Testis (tissue), 3 donors: ENCODE data around the gene ATXN7. TPM values are rescaled to one million over a fixed set of nuclear protein-coding genes. Genes with fewer than 3 reads are reported as not detected.
A peak's percentile ranks its signal among the peaks of the same experiment; 100 is the strongest.

ENCODE experiments used
- DNase-seq: peaks from one replicate; pipeline ENCODE4 v3.0.0-alpha.2; 2019
- H3K27ac ChIP-seq, 2 donors: fragments of 200-600 bp; sonication (generic); one replicate each; pipeline ENCODE4 v1.5.1; 2019
- H3K27me3 ChIP-seq: fragments of 200-600 bp; sonication (generic); one replicate; pipeline ENCODE4 v1.5.1; 2019
- H3K36me3 ChIP-seq: fragments of 200-600 bp; sonication (generic); one replicate; pipeline ENCODE4 v1.5.1; 2017; ENCODE audit warnings: low read depth; ENCODE audit errors: missing control alignments
- H3K4me1 ChIP-seq: fragments of 200-600 bp; sonication (generic); one replicate; pipeline ENCODE4 v1.5.1; 2019
- H3K4me3 ChIP-seq, 2 donors: fragments of 200-600 bp; sonication (generic); one replicate each; pipeline ENCODE4 v1.5.1; 2017 to 2019
- H3K9me3 ChIP-seq: fragments of 200-600 bp; sonication (generic); one replicate; pipeline ENCODE4 v1.5.1; 2017
- POLR2A ChIP-seq: fragments of 450-650 bp; IDR thresholded peaks from one replicate; pipeline ENCODE4 v1.6.1; 2017; ENCODE audit warnings: antibody characterized with exemption, mild to moderate bottlenecking, moderate library complexity
- WGBS, 2 donors: methylation state at CpG; one replicate each; pipeline ENCODE4 v1.1.5; 2018; 5-methylcytosine and 5-hydroxymethylcytosine counted together
- intact Hi-C: fragments of 100-400 bp; cut with DNase I; formaldehyde crosslinking; loops from one replicate; pipeline ENCODE4 v1.15.1; 2023; ENCODE audit warnings: low total_unique reads
- polyA plus RNA-seq: library from polyadenylated mRNA; stranded (reverse); fragments of 350-450 nt; fragmentation: Illumina TruSeq; extraction: RNeasy Lipid Tissue Mini Kit (QIAGEN cat#74804); gene quantifications from one replicate; pipeline ENCODE4 v1.2.3, GENCODE V29; 2014; ENCODE audit warnings: low read depth, low replicate concordance; ENCODE audit not compliant: insufficient read depth
- total RNA-seq, 2 donors: library from RNA; depleted of rRNA; stranded (reverse); fragments of >200 nt; gene quantifications; one replicate each; pipeline ENCODE4 v1.2.3, GENCODE V29; 2016
- TF ChIP-seq, protein P1 (sequence below), 3 experiments: fragments of 450-650 bp in 2 of 3; fragments of 200-600 bp in 1 of 3; sonication (generic) in 1 of 3; IDR thresholded peaks; one replicate each; pipeline ENCODE4 v1.5.1; 2016 to 2019; ENCODE audit warnings: antibody characterized with exemption in 3 of 3, mild to moderate bottlenecking in 2 of 3, moderate library complexity in 1 of 3

Gene ATXN7
- total and polyA plus RNA-seq, 3 donors from 2014 or later: 30.9 to 47.6 (median 46.0) TPM

DNA sequence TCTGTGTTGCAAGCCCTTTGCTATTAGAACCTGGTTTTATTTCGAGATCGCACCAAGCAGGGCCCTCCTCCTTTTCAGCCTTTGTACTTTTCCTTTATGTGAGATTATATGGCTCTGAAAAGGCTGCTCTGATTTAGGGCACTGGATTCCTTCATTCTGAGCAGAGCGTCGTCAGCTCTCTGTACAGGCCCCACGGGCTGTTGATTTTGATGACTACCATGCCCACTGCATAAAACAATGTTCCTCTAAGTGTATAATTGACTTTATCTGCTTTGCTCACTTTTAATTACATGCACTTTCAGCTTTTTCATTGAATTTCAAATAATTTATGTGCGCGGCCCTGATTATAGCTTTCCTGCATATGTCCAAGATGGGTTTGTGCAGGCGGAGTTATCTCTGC, 164.0 kb downstream of the ATXN7 start:
- Histone ChIP-seq H3K36me3 (no peaks in the 10 kb centered on the region), H3K4me1 (peaks cover 4% of the 10 kb centered on the region), H3K27me3 (no peaks in the 10 kb centered on the region), H3K4me3 (no peak overlapping the region), H3K27ac (no peak overlapping the region), H3K9me3 (no peaks in the 10 kb centered on the region)
- intact Hi-C loops: no loop called here
- DNase-seq: no peak
- TF ChIP-seq POLR2A: no peak
- TF ChIP-seq, protein P1, sequence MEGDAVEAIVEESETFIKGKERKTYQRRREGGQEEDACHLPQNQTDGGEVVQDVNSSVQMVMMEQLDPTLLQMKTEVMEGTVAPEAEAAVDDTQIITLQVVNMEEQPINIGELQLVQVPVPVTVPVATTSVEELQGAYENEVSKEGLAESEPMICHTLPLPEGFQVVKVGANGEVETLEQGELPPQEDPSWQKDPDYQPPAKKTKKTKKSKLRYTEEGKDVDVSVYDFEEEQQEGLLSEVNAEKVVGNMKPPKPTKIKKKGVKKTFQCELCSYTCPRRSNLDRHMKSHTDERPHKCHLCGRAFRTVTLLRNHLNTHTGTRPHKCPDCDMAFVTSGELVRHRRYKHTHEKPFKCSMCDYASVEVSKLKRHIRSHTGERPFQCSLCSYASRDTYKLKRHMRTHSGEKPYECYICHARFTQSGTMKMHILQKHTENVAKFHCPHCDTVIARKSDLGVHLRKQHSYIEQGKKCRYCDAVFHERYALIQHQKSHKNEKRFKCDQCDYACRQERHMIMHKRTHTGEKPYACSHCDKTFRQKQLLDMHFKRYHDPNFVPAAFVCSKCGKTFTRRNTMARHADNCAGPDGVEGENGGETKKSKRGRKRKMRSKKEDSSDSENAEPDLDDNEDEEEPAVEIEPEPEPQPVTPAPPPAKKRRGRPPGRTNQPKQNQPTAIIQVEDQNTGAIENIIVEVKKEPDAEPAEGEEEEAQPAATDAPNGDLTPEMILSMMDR (IDR thresholded peaks at IDR 0.05): no peak
- WGBS, 2 donors: 77 to 80% methylated on average over 8 of the region's 8 CpGs

DNA sequence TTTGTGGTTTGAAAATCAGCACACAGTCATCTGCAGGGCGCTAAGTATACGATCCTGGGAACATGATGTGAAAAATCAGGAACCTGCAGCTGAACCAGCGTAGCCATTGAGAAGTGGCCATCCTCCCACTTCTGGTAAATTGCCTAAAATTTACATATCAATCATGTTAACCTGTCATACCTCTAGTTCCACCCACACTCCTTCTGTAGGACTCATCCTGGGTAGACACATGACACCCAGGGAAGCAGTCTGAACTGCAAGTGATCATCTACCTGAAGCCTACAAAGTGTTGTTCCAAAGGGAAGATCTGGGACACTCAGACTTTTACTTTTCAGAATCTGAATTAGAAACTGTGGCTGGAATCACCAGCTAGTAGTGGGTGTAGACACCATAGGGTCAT, 165.1 kb downstream of the ATXN7 start:
- no peaks in the 10 kb centered on the region for H3K9me3 ChIP-seq
- no peak overlapping the region for H3K27ac ChIP-seq
- intact Hi-C loops: no loop called here
- TF ChIP-seq POLR2A: no peak
- TF ChIP-seq, protein P1 (IDR thresholded peaks at IDR 0.05): no peak
- no peak for DNase-seq
- no peaks in the 10 kb centered on the region for H3K27me3 ChIP-seq
- H3K4me1 ChIP-seq: peaks cover 2% of the 10 kb centered on the region
- no peak overlapping the region for H3K4me3 ChIP-seq
- H3K36me3 ChIP-seq: no peaks in the 10 kb centered on the region
- WGBS, 2 donors: 71 to 82% methylated on average over 3 of the region's 3 CpGs

DNA sequence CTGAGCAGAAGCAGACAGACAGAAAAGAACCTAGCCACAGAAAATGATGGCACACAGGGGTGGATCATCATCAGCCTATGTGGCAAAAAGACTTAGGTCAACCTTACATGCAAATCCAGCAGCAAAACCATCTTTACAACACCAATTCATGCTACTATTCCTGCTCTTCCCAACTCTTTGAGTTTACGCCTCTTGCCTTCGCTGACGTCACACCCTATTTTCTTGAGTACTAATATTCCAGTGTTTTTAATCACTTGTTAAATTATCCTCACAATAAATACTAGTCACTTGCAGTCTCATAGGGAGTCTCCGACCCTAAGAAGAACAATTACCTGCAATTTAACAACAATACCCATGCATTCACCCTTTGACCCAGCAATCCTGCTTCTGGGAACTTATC, 165.6 kb downstream of the ATXN7 start:
- no peaks in the 10 kb centered on the region for H3K4me1 ChIP-seq
- intact Hi-C loops: no loop called here
- H3K9me3 ChIP-seq: no peaks in the 10 kb centered on the region
- H3K27me3 ChIP-seq: no peaks in the 10 kb centered on the region
- H3K4me3 ChIP-seq: no peak overlapping the region
- no peaks in the 10 kb centered on the region for H3K36me3 ChIP-seq
- no peak for DNase-seq
- no peak for TF ChIP-seq POLR2A
- TF ChIP-seq, protein P1 (IDR thresholded peaks at IDR 0.05): no peak
- no peak overlapping the region for H3K27ac ChIP-seq
- WGBS, 2 donors: 91 to 96% methylated on average over 4 of the region's 4 CpGs

DNA sequence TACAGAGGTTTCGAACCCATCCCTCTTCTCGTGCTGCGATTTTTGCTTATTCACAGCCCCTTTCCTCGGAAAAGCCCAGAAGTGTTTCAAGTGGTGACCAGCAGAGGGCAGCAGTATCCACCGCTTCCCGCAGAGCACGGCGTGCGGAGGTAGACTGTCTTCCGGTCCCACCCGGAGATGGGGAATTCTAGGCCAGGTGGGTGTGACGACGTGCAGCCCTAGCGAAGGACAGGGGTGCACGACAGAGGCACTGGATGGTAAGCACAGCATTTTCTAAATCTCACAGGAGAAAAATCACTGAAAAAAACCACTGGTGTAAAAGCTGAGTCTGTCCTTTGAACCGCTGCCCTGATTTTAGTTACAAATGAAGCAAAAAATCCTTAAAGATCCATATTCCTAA, 167.1 kb downstream of the ATXN7 start:
- peak overlapping the region in 1 of 2 donors; percentile 41 for H3K4me3 ChIP-seq
- no peaks in the 10 kb centered on the region for H3K4me1 ChIP-seq
- intact Hi-C loops: loop anchor here (5.0 to 10.0 kb wide), 2 partner anchors 372 to 454 kb away; no protein-coding TSS in a partner anchor
- H3K9me3 ChIP-seq: no peaks in the 10 kb centered on the region
- peak; percentile 80 for DNase-seq
- TF ChIP-seq, protein P1 (IDR thresholded peaks at IDR 0.05): peak; percentile 82 to 93 (median 88)
- TF ChIP-seq POLR2A: no peak
- no peaks in the 10 kb centered on the region for H3K27me3 ChIP-seq
- WGBS, 2 donors: 1 to 2% methylated on average over 11 to 16 of the region's 16 CpGs
- no peak overlapping the region for H3K27ac ChIP-seq
- H3K36me3 ChIP-seq: no peaks in the 10 kb centered on the region
